NB4 (cell line): Measurements from ENCODE around the gene HDAC9.

Experiments used
- MAX ChIP-seq: IDR thresholded peaks from 2 replicates; pipeline ENCODE4 v1.6.1; 2011; ENCODE audit warnings: low read depth, low read length
- TF ChIP-seq, protein P1 (sequence below): IDR thresholded peaks from one replicate; pipeline ENCODE4 v1.5.1; 2012; ENCODE audit warnings: low read depth, low read length

- TF ChIP-seq MAX, result no peak
- TF ChIP-seq, protein P1, sequence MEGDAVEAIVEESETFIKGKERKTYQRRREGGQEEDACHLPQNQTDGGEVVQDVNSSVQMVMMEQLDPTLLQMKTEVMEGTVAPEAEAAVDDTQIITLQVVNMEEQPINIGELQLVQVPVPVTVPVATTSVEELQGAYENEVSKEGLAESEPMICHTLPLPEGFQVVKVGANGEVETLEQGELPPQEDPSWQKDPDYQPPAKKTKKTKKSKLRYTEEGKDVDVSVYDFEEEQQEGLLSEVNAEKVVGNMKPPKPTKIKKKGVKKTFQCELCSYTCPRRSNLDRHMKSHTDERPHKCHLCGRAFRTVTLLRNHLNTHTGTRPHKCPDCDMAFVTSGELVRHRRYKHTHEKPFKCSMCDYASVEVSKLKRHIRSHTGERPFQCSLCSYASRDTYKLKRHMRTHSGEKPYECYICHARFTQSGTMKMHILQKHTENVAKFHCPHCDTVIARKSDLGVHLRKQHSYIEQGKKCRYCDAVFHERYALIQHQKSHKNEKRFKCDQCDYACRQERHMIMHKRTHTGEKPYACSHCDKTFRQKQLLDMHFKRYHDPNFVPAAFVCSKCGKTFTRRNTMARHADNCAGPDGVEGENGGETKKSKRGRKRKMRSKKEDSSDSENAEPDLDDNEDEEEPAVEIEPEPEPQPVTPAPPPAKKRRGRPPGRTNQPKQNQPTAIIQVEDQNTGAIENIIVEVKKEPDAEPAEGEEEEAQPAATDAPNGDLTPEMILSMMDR, result no peak
Measured at GRCh38 chr7:19023477-19023876, 527.9 kb downstream of the HDAC9 start.
